NCI-H1694 (cell line): ENCODE measurements around the gene DKKL1.

ENCODE experiments used
- DNase-seq: peaks from one replicate; lab custom pipeline; 2025; lab: John Stamatoyannopoulos, UW

DKKL1 gene

DNA sequence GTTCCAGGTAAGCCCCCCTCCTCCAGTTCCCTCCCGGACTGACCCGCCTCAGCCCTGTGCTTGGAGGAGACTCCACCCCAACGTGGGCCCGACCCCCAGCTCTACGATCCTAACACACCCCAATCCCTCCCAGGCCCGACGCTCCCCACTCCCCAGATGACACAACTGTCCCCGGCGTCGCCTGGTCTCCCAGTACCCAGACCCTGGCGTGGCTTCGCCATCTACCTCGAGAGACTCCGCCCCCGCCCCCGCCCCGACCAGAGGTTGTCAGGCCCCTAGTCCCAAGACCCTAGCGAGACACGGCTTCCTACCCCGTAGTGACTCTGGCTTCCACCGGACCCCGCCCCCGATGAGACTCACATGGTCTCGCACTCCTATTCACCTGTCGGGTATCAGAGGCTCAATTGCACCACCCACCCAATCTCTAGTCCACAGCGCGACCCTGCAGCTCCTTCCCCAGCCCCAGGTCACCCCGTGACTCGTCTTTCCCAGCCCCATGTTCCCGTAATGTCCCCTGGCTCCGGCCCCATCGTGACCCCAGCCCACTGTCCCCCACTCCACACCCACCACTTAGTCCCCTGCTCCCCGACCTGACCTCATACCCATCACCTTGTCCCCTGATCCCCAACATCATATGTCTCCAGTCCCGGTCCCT, 25.5 kb upstream of the DKKL1 start:
- no peak for DNase-seq

DNA sequence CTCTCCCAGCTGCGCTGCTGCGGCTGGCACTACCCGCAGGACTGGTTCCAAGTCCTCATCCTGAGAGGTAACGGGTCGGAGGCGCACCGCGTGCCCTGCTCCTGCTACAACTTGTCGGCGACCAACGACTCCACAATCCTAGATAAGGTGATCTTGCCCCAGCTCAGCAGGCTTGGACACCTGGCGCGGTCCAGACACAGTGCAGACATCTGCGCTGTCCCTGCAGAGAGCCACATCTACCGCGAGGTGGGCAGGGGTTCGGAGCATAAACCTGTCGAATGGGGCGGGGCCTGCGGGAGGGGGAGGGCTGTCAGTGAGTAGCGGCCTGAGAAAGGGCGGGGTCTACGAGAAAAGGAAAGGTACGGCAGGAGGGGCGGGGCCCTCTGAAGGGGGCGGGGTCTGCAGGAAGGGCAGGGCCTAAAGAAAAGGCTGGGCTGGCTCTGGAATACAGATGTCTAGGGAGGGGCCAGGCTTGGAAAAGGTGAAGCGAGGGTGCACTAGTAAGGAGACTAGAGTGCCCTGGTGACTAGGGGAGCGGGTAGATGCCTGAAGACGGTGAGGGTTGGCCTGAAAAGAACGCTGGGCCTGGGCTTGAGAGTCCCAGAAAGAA, 24.9 kb upstream of the DKKL1 start:
- DNase-seq: no peak

- no peak for DNase-seq
Observed at GRCh38 chr19:49339301-49340068, 24.2 kb upstream of the DKKL1 start.

DNA sequence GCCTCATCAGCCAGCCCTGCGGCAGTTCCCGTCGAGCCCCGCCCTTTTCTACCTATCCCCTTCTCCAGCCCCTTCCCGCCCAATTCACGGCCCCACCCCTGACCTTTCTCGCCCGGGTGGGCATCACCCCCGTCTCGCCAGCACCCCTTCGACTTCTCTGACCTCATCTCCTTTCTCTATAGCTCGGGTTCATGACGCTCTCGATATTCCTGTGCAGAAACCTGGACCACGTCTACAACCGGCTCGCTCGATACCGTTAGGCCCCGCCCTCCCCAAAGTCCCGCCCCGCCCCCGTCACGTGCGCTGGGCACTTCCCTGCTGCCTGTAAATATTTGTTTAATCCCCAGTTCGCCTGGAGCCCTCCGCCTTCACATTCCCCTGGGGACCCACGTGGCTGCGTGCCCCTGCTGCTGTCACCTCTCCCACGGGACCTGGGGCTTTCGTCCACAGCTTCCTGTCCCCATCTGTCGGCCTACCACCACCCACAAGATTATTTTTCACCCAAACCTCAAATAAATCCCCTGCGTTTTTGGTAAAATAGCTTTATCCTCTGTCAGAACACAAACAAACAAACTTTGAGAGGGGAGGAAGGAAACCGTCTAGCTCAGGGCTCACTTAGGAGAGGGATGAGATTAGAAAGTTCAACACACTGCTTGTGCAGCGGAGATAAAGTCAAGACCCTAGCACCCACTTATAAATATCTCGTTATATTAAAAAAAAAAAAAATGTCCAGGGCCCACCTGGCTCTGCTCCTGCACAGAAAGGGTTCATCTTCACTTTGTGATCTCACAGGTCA, 23.4 kb upstream of the DKKL1 start:
- DNase-seq: peak; percentile 61

DNA sequence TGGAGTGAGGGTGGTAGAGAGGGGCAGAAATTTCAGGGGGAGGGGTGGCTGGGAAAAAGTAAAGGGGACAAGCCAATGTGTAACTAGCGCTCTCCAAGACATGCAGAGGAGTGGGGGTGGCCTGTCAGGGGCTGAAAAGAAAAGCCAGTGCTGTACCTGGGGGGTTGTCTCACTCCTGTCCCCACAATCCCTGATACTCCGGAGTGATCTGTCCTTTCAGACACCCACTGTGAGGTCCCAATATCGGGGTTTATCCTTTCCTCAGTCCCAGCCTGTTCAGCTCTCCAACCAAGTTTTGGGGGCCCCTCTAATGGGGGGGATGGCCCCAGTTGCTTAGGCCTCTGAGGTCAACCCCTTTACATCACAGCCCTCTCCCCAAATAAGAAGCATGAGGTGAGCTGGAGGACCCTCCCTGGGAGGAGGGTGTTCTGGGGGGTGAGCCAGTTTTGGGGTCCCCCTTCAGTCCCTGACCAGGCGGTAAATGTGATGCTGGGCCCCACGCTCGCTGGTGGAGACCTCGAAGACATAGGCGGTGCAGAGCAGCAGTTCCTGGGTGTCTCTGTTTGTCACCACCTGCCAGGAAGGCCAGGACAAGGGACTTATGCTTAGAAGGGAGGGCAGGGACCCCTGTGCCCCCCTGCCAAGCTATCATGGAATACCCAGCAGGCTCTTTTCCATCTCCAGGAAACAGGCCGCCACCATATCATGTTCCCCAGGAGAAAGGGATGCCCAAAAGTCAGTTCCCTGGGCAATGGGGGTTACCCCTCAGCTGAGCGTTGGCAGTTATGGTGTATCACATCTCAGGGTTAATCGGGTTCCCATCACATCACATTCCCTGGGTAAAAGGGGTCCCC, 22.6 kb upstream of the DKKL1 start:
- DNase-seq: no peak

GRCh38 chr19:49342291-49342721, 21.4 kb upstream of the DKKL1 start:
- DNase-seq: no peak

- no peak for DNase-seq
Observed at GRCh38 chr19:49343123-49343522, 20.6 kb upstream of the DKKL1 start.

DNA sequence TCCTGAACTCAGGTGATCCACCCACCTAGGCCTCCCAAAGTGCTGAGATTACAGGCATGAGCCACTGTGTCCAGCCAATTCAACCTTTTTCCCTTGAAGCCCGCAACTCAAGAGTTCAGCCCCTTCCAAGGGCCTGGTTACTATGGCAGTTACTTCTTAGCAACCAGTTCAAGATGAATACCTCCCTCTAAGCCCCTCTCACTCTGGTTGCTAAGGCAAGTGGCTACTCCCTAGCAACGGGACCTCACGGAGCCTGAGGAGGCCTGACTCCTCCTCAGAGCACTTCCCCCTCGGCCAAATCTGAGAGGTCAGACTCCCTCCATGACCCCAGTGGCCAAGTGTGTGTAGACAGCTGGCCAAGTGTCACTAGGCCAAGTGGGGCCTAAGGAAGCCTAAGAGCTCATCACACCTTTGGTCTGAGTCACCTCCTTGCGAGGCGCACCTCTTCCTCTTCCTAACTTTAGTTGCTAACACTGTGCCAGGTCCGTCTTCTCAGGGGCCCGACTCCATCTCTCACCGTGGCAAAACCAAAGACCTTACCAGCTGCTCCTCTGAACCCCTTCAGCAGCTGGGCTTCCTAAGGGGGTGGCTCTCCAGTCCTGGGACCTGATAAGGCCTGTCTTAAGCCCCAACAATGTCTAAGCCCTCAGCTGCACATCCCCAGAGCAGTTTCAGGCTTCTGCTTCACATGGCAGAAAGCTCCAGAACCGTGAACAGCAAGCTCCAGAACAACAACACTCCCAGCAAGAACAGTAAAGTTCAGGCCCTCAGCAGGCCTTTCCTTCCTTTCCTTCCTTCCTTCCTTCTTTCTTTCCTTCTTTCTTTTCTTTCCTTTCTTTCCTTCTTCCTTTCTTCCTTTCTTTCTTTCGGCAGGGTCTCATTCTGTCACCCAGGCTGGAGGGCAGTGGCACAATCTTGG, 18.9 kb upstream of the DKKL1 start:
- DNase-seq: no peak

GRCh38 chr19:49347191-49347590, 16.5 kb upstream of the DKKL1 start:
- DNase-seq: no peak

DNA sequence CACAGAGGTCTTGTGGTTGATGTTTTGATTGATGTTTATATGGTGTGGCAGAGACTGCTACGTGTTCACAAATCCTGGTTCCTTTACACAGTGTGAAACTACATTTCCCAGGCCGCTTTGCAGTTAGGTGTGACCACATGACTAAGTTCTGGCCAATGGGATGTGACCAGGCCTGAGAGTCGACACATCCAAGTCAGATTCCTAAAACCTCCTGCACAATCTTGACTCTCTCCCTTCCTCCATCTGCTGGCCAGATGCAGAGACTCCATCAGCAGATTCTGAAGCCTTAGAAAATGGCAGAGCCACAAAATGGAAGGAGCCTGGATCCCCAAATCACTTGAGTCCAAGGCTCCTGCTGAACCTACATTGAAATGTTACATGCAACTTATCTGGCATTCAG, 15.8 kb upstream of the DKKL1 start:
- DNase-seq: no peak

- DNase-seq: no peak
Observed at GRCh38 chr19:49348305-49349189, 15.1 kb upstream of the DKKL1 start.

DNA sequence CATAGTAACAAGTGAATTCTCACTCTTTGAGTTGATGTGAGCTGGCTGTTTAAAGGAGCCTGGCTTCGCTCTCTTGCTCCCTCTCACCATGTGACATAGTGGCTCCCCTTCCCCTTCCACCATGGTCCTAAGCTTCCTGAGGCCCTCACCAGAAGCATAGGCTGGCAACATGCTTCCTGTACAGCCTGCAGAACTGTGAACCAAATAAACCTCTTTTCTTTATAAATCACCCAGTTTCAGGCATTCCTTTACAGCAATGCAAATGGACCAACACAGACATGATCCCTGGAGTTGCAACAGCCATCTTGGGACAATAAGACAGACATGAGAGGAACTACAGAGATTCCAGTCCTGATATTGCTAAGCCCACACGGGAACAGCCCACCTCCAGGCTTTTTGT, 14.1 kb upstream of the DKKL1 start:
- no peak for DNase-seq

GRCh38 chr19:49355909-49356353, 7.7 kb upstream of the DKKL1 start:
- DNase-seq: no peak

DNA sequence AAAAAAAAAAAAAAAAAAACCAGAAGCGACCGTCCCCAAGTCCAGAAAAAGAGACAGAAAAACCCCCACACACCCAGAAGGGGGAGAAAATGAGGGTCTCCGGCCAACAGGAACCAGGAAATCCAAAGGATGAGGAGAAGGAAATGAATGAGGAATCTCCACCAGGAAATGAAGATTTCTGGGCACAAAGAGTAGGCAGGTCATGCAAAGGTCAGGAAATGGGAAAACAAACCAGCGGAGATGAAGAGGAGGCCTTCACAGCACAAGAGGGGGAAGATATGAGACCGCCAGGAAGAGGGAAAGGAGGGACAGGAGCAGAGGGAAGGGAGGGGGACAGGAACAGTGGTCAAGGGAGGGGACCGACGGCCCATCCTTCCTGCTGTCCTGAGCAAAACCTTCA, 7.3 kb upstream of the DKKL1 start:
- DNase-seq: no peak

GRCh38 chr19:49357186-49357585, 6.5 kb upstream of the DKKL1 start:
- DNase-seq: no peak

DNA sequence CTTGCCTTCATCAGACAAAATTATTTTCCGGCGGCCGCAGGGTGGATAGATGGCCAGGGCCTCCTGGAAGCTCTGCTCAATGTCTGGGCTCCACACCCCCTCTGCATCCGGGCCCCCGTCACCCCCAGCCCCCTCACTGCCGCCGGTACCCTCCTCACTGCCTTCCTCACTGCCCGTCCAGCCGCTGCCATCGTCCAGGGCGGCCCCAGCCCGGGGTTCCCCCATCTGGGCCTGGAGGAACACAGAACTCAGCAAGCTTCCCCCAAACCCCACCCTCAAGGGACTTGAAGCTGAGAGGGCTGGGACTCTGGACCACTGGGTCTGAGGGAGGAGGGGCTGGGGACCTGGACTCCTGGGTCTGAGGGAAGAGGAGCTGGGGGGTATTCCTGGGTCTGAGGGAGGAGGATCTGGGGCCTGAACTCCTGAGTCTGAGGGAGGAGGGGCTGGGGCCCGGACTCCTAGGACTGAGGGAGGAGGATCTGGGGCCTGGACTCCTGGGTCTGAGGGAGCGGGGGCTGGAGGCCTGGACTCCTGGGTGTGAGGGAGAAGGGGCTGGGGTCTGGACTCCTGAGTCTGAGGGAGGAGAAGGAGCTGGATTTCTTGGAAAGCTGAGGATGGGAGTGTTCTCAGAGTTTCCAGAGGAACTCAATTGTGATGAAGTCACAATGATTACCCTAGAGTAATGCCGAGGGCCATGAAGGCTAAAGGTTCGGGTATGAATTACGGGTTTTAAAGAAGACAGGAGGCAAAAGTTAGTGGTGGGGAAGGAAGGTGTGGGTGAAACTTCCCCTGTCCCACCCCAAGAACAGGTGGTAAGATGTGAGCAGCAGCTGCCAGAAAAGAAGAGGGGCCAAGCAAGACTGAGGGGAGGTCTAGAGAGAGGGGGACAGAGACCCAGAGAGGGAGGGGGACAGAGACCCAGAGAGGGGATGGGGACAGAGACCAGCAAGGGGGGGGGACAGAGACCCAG, 3.5 kb upstream of the DKKL1 start:
- no peak for DNase-seq

DNA sequence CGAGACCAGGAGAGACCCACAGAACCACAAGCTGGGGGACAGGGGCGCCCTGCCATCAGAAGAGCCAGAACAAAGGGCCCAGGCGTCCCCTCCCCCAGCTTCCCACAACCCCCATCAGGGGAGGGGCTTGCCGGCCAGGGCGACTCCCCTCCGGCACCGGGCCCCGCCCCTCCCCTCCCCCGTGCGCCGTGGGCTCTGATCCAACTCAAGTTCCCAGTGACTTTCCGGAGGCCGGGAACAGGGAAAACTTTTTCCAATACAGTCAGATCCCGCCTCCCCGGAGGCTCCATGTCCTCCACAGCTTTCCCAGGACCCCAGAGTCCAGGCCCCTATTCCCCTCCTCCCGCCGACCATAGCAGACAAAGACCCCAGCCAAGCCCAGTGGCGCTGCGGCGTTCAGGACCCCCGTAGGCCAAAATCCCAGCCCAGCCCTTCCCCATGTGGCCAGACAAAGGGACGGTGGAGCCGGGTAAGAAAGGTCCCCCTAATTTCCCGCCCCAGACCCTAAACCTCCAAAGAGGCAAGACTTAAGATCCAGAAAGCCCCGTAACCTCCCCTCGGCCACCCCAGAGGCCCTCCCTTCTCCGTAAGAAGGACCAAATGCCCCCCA, 2.1 kb upstream of the DKKL1 start:
- DNase-seq: no peak
